Spinal cord (tissue), 10 donors: ENCODE data around the gene CFAP74. TPM values are rescaled to one million over a fixed set of nuclear protein-coding genes. Genes with fewer than 3 reads are reported as not detected.

ENCODE experiments used
- DNase-seq, 6 donors: peaks; one replicate each; pipeline versions ENCODE4 v3.0.0 to v3.0.0-alpha.2; 2013 to 2015; ENCODE audit warnings: low spot score in 6 of 6, low read depth in 4 of 6
- H3K27ac ChIP-seq: one replicate; pipeline ENCODE4 v1.5.1; 2013; ENCODE audit warnings: low read depth, low read length, control low read depth
- H3K27me3 ChIP-seq: one replicate; pipeline ENCODE4 v1.6.1; 2013; ENCODE audit warnings: low read length; ENCODE audit not compliant: control insufficient read depth, insufficient read depth
- H3K36me3 ChIP-seq: one replicate; pipeline ENCODE4 v1.6.1; 2013; ENCODE audit warnings: low read length; ENCODE audit not compliant: control insufficient read depth, insufficient read depth
- H3K4me1 ChIP-seq: one replicate; pipeline ENCODE4 v1.6.1; 2013; ENCODE audit warnings: low read length; ENCODE audit not compliant: control insufficient read depth, insufficient read depth
- H3K4me3 ChIP-seq: one replicate; pipeline ENCODE4 v1.5.1; 2013; ENCODE audit warnings: low read depth, low read length, control low read depth
- H3K9me3 ChIP-seq: one replicate; pipeline ENCODE4 v1.6.1; 2013; ENCODE audit warnings: low read length; ENCODE audit not compliant: control insufficient read depth, insufficient read depth
- WGBS: methylation state at CpG from one replicate; pipeline ENCODE4 v1.1.5; 2013; ENCODE audit warnings: missing lambda C conversion rate; ENCODE audit not compliant: insufficient coverage; 5-methylcytosine and 5-hydroxymethylcytosine counted together
- polyA plus RNA-seq, 2 donors: library from polyadenylated mRNA; unstranded; fragments of 120-200 nt; gene quantifications; one replicate each; pipeline ENCODE4 v1.2.1, GENCODE V29; 2013; ENCODE audit not compliant: insufficient read length in 2 of 2
- total RNA-seq, 2 donors: library from RNA; depleted of rRNA in 1 of 2; stranded (reverse); fragments of 120-200 nt in 1 of 2; fragments of >200 nt in 1 of 2; gene quantifications; one replicate each; pipeline versions ENCODE4 v1.2.3 to v1.2.4, GENCODE V29; 2013 to 2014
- donor health status: healthy.

Gene CFAP74
- total and polyA plus RNA-seq, 4 donors, result 0.59 to 5.6 (median 4.6) TPM

GRCh38 chr1:2041305-2041704 is 37.7 kb upstream of the CFAP74 start:
- 91% methylated on average over 14 of the region's 15 CpGs for WGBS
- Histone ChIP-seq H3K27me3 (peaks cover 11% of the 10 kb centered on the region), H3K27ac (no peak overlapping the region)

GRCh38 chr1:2039251-2039650 is 35.7 kb upstream of the CFAP74 start:
- Histone ChIP-seq H3K36me3 (no peaks in the 10 kb centered on the region), H3K27ac (no peak overlapping the region), H3K9me3 (no peaks in the 10 kb centered on the region), H3K27me3 (no peaks in the 10 kb centered on the region), H3K4me1 (peaks cover 13% of the 10 kb centered on the region), H3K4me3 (no peak overlapping the region)
- WGBS, result 69% methylated on average over 5 of the region's 8 CpGs
- DNase-seq, result no peak

More at GRCh38 chr1:2041305-2041704, 37.7 kb upstream of the CFAP74 start:
- DNase-seq, result no peak
- Histone ChIP-seq H3K4me3 (no peak overlapping the region), H3K36me3 (no peaks in the 10 kb centered on the region), H3K4me1 (peaks cover 25% of the 10 kb centered on the region), H3K9me3 (no peaks in the 10 kb centered on the region)

- Histone ChIP-seq H3K9me3 (no peaks in the 10 kb centered on the region), H3K27me3 (peaks cover under 1% of the 10 kb centered on the region), H3K27ac (no peak overlapping the region), H3K36me3 (no peaks in the 10 kb centered on the region), H3K4me1 (peaks cover 6% of the 10 kb centered on the region), H3K4me3 (no peak overlapping the region)
- no peak for DNase-seq
- 78% methylated on average over 4 of the region's 8 CpGs for WGBS
These were observed 34.6 kb upstream of the CFAP74 start for GRCh38 chr1:2038229-2038628.

- H3K4me3 ChIP-seq, result no peak overlapping the region
- H3K9me3 ChIP-seq, result no peaks in the 10 kb centered on the region
- 80% methylated on average over 18 of the region's 18 CpGs for WGBS
- peaks cover under 1% of the 10 kb centered on the region for H3K4me1 ChIP-seq
- no peaks in the 10 kb centered on the region for H3K36me3 ChIP-seq
- DNase-seq, result no peak
- no peak overlapping the region for H3K27ac ChIP-seq
- peaks cover 4% of the 10 kb centered on the region for H3K27me3 ChIP-seq
These were observed 33.9 kb upstream of the CFAP74 start for GRCh38 chr1:2037314-2037979.

- Histone ChIP-seq H3K9me3 (no peaks in the 10 kb centered on the region), H3K4me3 (no peak overlapping the region), H3K36me3 (no peaks in the 10 kb centered on the region), H3K27me3 (peaks cover 4% of the 10 kb centered on the region), H3K27ac (no peak overlapping the region), H3K4me1 (peaks cover 3% of the 10 kb centered on the region)
- WGBS, result 93% methylated on average over 14 of the region's 15 CpGs
- no peak for DNase-seq
These were observed 32.7 kb upstream of the CFAP74 start for GRCh38 chr1:2036287-2036686.

GRCh38 chr1:2033165-2033564 is 29.6 kb upstream of the CFAP74 start:
- peaks cover 4% of the 10 kb centered on the region for H3K27me3 ChIP-seq
- DNase-seq, result no peak
- H3K4me3 ChIP-seq, result no peak overlapping the region
- 73% methylated on average over 13 of the region's 13 CpGs for WGBS
- peaks cover 3% of the 10 kb centered on the region for H3K36me3 ChIP-seq
- no peaks in the 10 kb centered on the region for H3K9me3 ChIP-seq
- peaks cover 3% of the 10 kb centered on the region for H3K4me1 ChIP-seq
- H3K27ac ChIP-seq, result no peak overlapping the region

GRCh38 chr1:2032737-2033136 is 29.2 kb upstream of the CFAP74 start:
- 95% methylated on average over 5 of the region's 14 CpGs for WGBS
- H3K27ac ChIP-seq, result no peak overlapping the region
- no peaks in the 10 kb centered on the region for H3K9me3 ChIP-seq
- DNase-seq, result no peak
- peaks cover 3% of the 10 kb centered on the region for H3K4me1 ChIP-seq
- peaks cover 3% of the 10 kb centered on the region for H3K36me3 ChIP-seq
- H3K27me3 ChIP-seq, result peaks cover 4% of the 10 kb centered on the region
- no peak overlapping the region for H3K4me3 ChIP-seq

- Histone ChIP-seq H3K4me1 (peaks cover 3% of the 10 kb centered on the region), H3K27ac (no peak overlapping the region), H3K4me3 (no peak overlapping the region), H3K9me3 (no peaks in the 10 kb centered on the region), H3K36me3 (peaks cover 3% of the 10 kb centered on the region), H3K27me3 (peaks cover 4% of the 10 kb centered on the region)
- WGBS, result 77% methylated on average over 30 of the region's 33 CpGs
- DNase-seq, result no peak
These were observed 28.3 kb upstream of the CFAP74 start for GRCh38 chr1:2031546-2032540.

GRCh38 chr1:2030076-2030871 is 26.7 kb upstream of the CFAP74 start:
- peaks cover 13% of the 10 kb centered on the region for H3K4me1 ChIP-seq
- H3K27ac ChIP-seq, result no peak overlapping the region
- H3K4me3 ChIP-seq, result no peak overlapping the region
- no peak for DNase-seq
- peaks cover 4% of the 10 kb centered on the region for H3K27me3 ChIP-seq
- no peaks in the 10 kb centered on the region for H3K9me3 ChIP-seq
- WGBS, result 85% methylated on average over 42 of the region's 42 CpGs
- peaks cover 6% of the 10 kb centered on the region for H3K36me3 ChIP-seq
